Epithelial cell of proximal tubule (primary cell): ENCODE results near the gene GPR42. TPM values are rescaled to one million over a fixed set of nuclear protein-coding genes. Genes with fewer than 3 reads are reported as not detected.

Experiments used
- DNase-seq: peaks from one replicate; pipeline ENCODE4 v3.0.0-alpha.2; 2011; ENCODE audit warnings: low read depth
- H3K4me3 ChIP-seq: 2 replicates; pipeline ENCODE4 v1.5.1; 2011; ENCODE audit warnings: low read depth, mild to moderate bottlenecking, low read length
- total RNA-seq: library from RNA; depleted of rRNA; stranded (reverse); fragments of >200 nt; gene quantifications from 2 replicates; pipeline ENCODE4 v1.2.3, GENCODE V29; 2015
- TF ChIP-seq, protein P1 (sequence below): conservative IDR thresholded peaks from 2 replicates; pipeline ENCODE4 v1.5.1; 2012; ENCODE audit warnings: low read depth, mild to moderate bottlenecking, low read length

The GPR42 gene
- total RNA-seq, 1 donor from 2014 or later: not detected

DNA sequence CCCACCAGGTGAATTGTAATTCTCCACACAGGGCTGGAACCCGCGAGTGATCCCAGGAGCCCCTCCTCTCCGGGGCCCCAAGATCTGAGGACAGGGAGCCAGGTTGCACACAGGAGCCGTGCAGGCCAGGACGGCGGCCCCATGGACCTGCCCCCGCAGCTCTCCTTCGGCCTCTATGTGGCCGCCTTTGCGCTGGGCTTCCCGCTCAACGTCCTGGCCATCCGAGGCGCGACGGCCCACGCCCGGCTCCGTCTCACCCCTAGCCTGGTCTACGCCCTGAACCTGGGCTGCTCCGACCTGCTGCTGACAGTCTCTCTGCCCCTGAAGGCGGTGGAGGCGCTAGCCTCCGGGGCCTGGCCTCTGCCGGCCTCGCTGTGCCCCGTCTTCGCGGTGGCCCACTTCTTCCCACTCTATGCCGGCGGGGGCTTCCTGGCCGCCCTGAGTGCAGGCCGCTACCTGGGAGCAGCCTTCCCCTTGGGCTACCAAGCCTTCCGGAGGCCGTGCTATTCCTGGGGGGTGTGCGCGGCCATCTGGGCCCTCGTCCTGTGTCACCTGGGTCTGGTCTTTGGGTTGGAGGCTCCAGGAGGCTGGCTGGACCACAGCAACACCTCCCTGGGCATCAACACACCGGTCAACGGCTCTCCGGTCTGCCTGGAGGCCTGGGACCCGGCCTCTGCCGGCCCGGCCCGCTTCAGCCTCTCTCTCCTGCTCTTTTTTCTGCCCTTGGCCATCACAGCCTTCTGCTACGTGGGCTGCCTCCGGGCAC lies 19.3 kb upstream of the GPR42 start:
- H3K4me3 ChIP-seq: no peak overlapping the region
- DNase-seq: no peak
- TF ChIP-seq, protein P1, sequence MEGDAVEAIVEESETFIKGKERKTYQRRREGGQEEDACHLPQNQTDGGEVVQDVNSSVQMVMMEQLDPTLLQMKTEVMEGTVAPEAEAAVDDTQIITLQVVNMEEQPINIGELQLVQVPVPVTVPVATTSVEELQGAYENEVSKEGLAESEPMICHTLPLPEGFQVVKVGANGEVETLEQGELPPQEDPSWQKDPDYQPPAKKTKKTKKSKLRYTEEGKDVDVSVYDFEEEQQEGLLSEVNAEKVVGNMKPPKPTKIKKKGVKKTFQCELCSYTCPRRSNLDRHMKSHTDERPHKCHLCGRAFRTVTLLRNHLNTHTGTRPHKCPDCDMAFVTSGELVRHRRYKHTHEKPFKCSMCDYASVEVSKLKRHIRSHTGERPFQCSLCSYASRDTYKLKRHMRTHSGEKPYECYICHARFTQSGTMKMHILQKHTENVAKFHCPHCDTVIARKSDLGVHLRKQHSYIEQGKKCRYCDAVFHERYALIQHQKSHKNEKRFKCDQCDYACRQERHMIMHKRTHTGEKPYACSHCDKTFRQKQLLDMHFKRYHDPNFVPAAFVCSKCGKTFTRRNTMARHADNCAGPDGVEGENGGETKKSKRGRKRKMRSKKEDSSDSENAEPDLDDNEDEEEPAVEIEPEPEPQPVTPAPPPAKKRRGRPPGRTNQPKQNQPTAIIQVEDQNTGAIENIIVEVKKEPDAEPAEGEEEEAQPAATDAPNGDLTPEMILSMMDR: no peak

DNA sequence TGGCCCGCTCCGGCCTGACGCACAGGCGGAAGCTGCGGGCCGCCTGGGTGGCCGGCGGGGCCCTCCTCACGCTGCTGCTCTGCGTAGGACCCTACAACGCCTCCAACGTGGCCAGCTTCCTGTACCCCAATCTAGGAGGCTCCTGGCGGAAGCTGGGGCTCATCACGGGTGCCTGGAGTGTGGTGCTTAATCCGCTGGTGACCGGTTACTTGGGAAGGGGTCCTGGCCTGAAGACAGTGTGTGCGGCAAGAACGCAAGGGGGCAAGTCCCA lies 18.8 kb upstream of the GPR42 start:
- no peak for DNase-seq
- TF ChIP-seq, protein P1: no peak
- H3K4me3 ChIP-seq: no peak overlapping the region

DNA sequence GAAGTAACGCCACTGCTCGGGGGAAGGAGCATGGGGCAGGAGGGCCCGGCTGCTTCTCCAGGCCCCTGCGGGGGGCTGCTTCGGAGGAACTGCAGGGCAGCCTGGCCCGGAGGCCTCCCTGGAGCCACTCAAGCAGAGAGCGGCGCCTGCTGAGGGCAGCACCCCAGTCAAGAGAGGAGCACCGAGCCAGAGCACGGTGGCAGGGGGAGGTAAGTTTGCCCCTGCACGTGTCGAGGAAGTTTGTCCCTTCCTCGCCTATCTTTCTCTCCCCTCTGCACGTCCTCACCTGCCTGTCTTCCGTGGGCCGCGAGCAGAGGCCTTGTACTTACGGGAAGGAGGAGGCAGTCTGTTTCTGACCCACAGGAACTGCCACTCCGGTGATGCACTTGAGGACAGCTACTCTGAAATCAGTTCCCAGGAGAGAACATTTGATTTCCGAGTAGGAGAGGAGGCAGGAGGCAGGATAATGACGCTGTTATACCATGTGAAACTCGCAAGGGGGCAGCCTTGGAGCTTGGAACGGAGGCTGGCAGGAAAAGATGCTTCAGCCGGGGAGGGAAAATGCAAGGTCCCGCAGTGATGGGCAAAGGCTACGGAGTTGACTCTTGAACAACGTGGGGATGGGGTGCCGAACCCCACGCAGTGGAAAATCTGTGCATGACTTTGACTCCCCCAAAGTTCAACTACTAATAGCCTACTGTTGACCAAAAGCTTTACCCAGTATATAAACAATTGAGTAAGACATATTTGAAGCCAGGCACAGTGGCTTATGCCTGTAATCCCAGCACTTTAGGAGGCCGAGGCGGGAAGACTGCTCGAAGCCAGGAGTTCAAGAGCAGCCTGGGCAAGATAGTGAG lies 18.2 kb upstream of the GPR42 start:
- H3K4me3 ChIP-seq: no peak overlapping the region
- DNase-seq: peak; percentile 9
- TF ChIP-seq, protein P1: peak; percentile 85

DNA sequence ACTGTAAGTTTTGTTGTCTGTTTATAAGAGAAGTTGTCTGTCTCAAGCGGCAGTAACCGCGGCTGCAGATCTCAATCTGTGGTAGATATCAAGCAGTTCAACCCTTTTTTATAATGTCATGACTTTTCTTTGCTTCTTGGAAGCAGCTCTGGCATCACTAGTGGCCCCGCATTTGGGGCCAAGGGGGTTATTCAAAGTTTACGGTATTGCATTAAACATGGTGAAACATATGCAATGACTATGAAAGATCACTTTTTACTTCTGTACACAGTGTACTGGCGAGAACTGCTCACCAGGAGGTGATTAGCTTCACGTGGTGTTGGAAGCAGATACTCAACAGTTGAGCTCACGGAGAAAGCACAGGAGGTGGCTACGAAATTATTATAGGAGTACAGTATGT lies 17.2 kb upstream of the GPR42 start:
- TF ChIP-seq, protein P1: no peak
- DNase-seq: no peak
- H3K4me3 ChIP-seq: no peak overlapping the region

DNA sequence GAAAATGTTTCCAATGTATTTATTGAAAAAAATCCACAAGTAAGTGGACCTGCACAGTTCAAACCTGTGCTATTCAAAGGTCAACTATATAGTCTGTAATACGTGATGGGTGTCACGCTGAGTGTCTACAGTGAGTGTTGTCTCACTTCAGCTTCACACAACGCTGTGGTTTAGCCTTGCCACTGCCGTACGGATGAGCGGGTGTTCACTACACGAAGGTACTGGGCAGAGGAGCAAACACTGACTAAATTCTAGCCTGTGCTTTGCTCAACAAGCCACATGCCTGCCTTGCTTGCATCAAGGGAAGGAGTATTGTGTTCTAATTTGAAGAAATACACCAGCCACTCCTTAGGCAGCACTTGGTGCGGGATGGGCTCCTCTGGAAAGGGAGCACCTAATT lies 16.0 kb upstream of the GPR42 start:
- H3K4me3 ChIP-seq: no peak overlapping the region
- DNase-seq: no peak
- TF ChIP-seq, protein P1: no peak

DNA sequence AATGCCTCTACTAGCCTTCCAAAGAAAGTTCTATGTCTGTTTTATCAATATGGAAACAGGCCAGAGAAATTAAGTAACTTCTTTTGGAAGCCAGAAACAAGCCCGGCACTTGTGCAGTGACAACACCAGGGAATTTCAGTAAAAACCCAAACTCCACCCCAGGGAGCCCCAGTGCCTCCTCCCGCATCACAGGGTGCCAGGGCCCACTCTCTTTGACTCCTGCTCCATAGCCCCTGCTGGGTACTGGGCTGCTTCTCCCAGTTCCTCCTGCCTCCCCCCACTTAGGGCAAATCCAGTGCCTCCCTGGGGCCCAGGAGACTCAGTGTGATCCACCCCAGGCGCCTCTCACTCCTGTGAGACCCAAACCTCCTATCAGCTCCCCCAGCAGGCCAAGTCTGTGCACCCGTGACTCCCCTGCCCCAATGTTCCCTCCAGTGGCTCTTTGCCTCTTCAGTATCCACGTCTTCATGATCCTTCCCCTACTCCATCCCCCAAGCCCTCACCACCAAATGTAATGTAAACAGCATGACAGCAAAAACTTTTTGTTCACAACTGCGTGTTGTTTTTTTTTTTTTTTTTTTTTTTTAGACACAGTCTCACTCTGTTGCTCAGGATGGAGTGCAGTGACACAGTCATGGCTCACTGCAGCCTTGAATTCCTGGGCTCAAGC lies 14.9 kb upstream of the GPR42 start:
- no peak overlapping the region for H3K4me3 ChIP-seq
- no peak for DNase-seq
- TF ChIP-seq, protein P1: no peak
